OCI-LY3 (cell line): Measurements from ENCODE around the gene MLEC.

ENCODE experiments used
- CTCF ChIP-seq: fragments of 200-600, 300-600 bp; sonication (generic); IDR thresholded peaks from 2 replicates; pipeline ENCODE4 v1.5.1; 2014; ENCODE audit warnings: antibody characterized with exemption, low read length, low read depth
- EZH2phosphoT487 ChIP-seq: fragments of 200-600 bp; shearing (Covaris generic); IDR thresholded peaks from 2 replicates; pipeline ENCODE4 v1.6.1; 2018; ENCODE audit warnings: antibody characterized with exemption, mixed run types, low read depth

- TF ChIP-seq CTCF (no peak), EZH2phosphoT487 (no peak)
Measured at GRCh38 chr12:120677765-120678473, 9.0 kb upstream of the MLEC start.
